Measurements from ENCODE around the gene LDAF1. TPM values are rescaled to one million over a fixed set of nuclear protein-coding genes. Genes with fewer than 3 reads are reported as not detected.
"Not testable (repeated sequence)": the region's sequence is repeated elsewhere in the genome, so short reads cannot be mapped to it uniquely, and the experiment has no call there.

LDAF1 gene
- total RNA-seq, 1 donor from 2014 or later: 1.4 TPM

GRCh38 chr16:21192991-21193390, 34.5 kb downstream of the LDAF1 start:
- no peak for DNase-seq (ENCODE audit: low spot score)
- no peak for ATAC-seq

GRCh38 chr16:21194771-21195301, 36.4 kb downstream of the LDAF1 start:
- DNase-seq (ENCODE audit: low spot score) (no peak), ATAC-seq (no peak)

- DNase-seq (ENCODE audit: low spot score); ATAC-seq: not testable (repeated sequence)
Measured at GRCh38 chr16:21195330-21195729, 36.9 kb downstream of the LDAF1 start.

- DNase-seq (ENCODE audit: low spot score) (no peak), ATAC-seq (no peak)
Measured at GRCh38 chr16:21197112-21197511, 38.6 kb downstream of the LDAF1 start.

GRCh38 chr16:21197621-21198020, 39.1 kb downstream of the LDAF1 start:
- no peak for ATAC-seq
- no peak for DNase-seq (ENCODE audit: low spot score)

- ATAC-seq (no peak), DNase-seq (ENCODE audit: low spot score) (no peak)
Measured at GRCh38 chr16:21199607-21200218, 41.2 kb downstream of the LDAF1 start.

GRCh38 chr16:21203155-21203797, 44.8 kb downstream of the LDAF1 start:
- peak; percentile 90 for ATAC-seq
- no peak for DNase-seq (ENCODE audit: low spot score)

GRCh38 chr16:21205303-21205702, 46.8 kb downstream of the LDAF1 start:
- DNase-seq (ENCODE audit: low spot score): no peak
- peak; percentile 30 for ATAC-seq

- ATAC-seq (no peak), DNase-seq (ENCODE audit: low spot score) (no peak)
Measured at GRCh38 chr16:21206550-21206949, 48.1 kb downstream of the LDAF1 start.

- no peak for ATAC-seq
Measured at GRCh38 chr16:21208446-21209230, 50.2 kb downstream of the LDAF1 start.

GRCh38 chr16:21211486-21211885, 53.0 kb downstream of the LDAF1 start, which contains the start of gene ZP2:
TSS of gene ZP2 (minus strand) at chr16:21211574. CDS start at chr16:21211547, 27 bp downstream.
- no peak for ATAC-seq
- DNase-seq (ENCODE audit: low spot score): no peak

More at GRCh38 chr16:21208446-21209230, 50.2 kb downstream of the LDAF1 start:
- no peak for DNase-seq (ENCODE audit: low spot score)

GRCh38 chr16:21214086-21214485, 55.6 kb downstream of the LDAF1 start:
- ATAC-seq (no peak), DNase-seq (ENCODE audit: low spot score) (no peak)

GRCh38 chr16:21217121-21217520, 58.6 kb downstream of the LDAF1 start:
- ATAC-seq (no peak), DNase-seq (ENCODE audit: low spot score) (no peak)

- DNase-seq (ENCODE audit: low spot score): no peak
- peak; percentile 35 for ATAC-seq
Measured at GRCh38 chr16:21218153-21218552, 59.7 kb downstream of the LDAF1 start.

- DNase-seq (ENCODE audit: low spot score) (no peak), ATAC-seq (no peak)
Measured at GRCh38 chr16:21219551-21219950, 61.1 kb downstream of the LDAF1 start.

GRCh38 chr16:21222495-21223337, 64.2 kb downstream of the LDAF1 start:
- DNase-seq (ENCODE audit: low spot score) (no peak), ATAC-seq (no peak)

GRCh38 chr16:21223787-21224186, 65.3 kb downstream of the LDAF1 start:
- DNase-seq (ENCODE audit: low spot score) (no peak), ATAC-seq (no peak)

- ATAC-seq (no peak), DNase-seq (ENCODE audit: low spot score) (no peak)
Measured at GRCh38 chr16:21224800-21225199, 66.3 kb downstream of the LDAF1 start.

GRCh38 chr16:21226749-21227148, 68.3 kb downstream of the LDAF1 start:
- no peak for DNase-seq (ENCODE audit: low spot score)
- no peak for ATAC-seq

GRCh38 chr16:21227866-21228265, 69.4 kb downstream of the LDAF1 start:
- DNase-seq (ENCODE audit: low spot score): no peak
- no peak for ATAC-seq
